GM21381 (cell line): ENCODE data around the gene RPGRIP1.
"Not testable (repeated sequence)": the region's sequence is repeated elsewhere in the genome, so short reads cannot be mapped to it uniquely, and the experiment has no call there.

ENCODE experiments used
- ATAC-seq: cut with Tn5 transposase; IDR thresholded peaks from one replicate; pipeline ENCODE4 v1.9.1; 2021; ENCODE audit warnings: mild to moderate bottlenecking, moderate library complexity; ENCODE audit not compliant: unreplicated experiment

Gene RPGRIP1

DNA sequence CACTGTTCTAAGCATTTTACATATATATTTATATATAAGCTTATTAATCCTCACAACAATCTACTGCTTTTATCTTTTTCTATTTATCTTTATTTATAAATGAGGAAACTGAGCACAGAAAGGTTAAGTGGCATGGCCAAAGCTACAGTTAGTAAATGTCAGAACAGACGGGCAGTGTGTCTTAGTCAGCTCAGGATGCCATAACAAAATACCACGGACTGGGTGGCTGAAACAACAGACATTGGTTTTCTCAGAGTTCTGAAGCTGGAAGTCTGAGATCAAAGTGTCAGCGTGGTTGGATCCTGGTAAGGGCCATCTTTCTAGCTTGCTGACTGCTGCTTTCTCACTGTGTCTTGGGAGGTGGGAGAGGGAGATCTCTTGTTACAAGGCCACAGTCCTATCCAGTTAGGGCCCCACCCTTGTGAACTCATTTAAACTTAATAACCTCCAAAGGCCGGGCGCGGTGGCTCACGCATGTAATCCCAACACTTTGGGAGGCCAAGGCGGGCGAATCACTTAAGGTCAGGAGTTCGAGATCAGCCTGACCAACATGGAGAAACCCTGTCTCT lies 19.8 kb downstream of the RPGRIP1 start:
- no peak for ATAC-seq

DNA sequence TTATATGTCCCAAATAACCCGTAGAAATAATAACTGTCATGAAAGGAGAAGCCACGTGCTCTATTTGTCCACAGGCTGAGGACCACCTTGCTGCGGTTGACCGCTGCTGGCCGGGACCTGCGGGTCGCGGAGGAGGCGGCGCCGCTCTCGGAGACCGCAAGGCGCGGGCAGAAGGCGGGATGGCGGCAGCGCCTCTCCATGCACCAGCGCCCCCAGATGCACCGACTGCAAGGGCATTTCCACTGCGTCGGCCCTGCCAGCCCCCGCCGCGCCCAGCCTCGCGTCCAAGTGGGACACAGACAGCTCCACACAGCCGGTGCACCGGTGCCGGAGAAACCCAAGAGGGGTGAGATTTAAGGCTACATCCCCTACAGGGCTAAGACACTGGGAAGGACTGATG lies 21.0 kb downstream of the RPGRIP1 start:
- ATAC-seq: no peak

DNA sequence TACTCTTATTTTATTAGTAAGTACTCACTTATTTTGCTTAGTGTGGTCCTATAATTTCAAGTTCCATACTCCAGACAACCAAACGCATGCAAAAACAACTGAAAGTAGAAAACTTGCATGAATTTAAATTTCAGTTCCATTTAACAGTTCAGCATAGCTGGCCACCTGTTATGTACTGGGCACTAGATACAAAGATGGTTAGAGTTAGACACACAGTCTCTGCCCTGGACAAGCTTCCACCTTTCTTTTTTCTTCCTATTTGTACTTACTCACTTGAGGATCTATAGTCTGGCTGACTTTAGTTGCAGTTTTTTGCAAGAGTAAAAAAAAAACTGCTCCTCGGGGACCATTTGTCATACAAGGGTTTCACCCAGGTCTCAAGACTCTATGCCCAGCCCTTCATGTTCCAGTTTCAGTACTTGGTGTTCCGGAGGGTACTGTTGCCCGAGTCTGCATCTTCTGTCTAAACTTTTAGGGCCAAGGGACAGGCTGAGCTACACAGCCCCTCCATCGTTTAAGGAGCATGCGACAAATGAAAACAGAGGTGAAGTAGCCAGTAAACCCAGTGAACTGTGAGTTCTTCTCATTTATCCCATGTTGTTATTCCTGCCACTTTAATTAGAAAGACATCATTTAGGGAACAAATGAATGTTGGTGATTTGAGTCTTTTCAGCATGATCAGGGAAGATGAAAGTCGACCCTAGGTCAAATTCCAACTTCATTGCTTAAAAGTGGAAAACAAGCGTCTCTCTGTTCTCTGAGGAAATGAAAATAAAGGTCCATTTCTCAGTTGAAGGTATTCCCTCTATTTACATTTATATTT lies 22.3 kb downstream of the RPGRIP1 start:
- ATAC-seq: no peak

DNA sequence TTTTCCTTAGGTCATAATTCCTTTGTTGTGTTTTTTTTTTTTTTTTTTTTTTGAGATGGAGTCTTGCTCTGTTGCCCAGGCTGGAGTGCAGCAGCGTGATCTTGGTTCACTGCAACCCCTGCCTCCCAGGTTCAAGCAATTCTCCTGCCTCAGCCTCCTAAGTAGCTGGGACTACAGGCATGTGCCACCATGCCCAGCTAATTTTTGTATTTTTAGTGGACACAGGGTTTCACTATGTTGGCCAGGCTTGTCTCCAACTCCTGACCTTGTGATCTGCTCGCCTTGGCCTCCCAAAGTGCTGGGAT lies 22.9 kb downstream of the RPGRIP1 start:
- not testable (repeated sequence) for ATAC-seq

DNA sequence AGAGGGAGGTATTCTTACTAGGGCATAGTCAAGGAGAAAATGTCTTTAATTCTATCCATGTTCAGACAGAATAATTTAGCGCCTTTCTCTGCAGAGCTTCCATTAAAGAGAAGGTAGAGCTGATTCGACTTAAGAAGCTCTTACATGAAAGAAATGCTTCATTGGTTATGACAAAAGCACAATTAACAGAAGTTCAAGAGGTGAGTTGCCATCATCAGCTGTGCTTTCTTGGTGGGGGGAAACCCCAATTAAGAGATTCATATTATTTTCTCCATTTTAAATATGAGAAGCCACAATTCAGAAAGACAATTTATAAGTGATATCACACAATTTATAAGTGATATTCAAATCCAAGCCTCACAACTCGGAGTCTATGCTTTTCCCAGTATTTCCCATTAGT lies 27.8 kb downstream of the RPGRIP1 start:
- ATAC-seq: no peak

DNA sequence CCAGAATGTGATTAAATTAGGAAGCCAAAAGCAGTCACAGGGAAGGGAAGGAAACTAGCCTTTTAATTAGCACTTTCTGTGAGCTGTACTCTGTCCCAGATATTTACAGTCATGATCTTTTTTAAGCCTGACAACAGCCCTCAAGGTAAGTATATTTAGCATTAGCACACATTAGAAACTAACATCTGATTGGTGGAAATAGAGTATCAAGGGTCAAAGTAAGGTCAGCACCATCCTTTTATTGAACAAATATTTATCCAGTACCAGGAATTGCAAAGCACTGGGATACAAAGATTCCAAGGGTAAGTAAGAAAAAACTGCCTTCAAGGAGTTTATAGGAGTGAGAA lies 28.2 kb downstream of the RPGRIP1 start:
- peak; percentile 23 for ATAC-seq

DNA sequence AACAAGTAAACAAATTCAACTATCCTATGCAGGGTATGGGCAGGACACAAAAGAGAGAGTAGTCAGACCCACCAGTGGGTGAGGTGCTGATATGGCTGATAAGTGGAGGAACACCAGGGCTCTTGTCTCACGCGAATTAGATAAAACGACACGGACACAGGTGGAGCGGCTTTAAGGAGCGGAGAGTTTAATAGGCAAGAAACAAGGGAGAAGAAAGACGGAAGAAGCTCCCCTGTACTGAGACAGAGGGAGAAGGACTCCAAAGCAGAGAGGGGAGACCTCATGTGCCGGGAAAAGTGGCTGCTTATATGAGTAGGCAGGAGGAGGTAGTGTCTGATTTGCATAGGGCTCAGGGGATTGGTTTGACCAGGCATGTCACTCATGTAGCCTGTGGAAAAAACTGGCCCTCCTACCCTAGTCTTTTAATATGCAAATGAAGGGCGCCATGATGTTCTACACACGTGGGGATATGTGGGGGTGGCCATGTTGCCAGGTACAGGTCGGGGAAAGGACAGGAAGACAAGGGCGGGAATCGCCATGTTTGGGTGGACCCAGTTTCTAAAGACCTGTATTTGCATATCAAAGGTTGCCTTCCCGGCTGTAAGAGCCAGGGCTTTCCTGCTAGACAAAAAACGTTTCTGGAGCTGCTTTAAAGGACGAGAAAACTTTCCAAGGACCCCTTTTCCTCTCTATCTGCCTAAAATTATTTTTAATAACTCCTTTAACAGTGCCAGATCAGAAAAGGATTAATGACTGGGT lies 28.8 kb downstream of the RPGRIP1 start:
- peak; percentile 70 for ATAC-seq

DNA sequence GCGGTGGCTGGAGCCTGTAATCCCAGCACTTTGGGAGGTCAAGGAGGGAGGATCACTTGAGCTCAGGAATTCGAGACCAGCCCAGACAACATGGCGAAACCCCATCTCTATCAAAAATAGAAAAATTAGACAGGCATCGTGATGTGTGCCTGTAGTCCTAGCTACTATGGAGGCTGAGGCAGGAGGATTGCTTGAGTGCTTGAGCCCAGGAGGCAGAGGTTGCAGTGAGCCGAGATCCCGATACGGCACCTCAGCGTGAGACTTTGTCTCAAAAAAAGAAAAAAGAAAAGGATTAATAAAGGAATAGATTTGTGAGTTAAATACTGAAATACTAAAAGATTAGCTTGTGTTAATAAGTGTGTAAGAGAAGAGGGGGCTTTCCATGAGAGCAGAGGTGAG lies 29.4 kb downstream of the RPGRIP1 start:
- ATAC-seq: no peak

DNA sequence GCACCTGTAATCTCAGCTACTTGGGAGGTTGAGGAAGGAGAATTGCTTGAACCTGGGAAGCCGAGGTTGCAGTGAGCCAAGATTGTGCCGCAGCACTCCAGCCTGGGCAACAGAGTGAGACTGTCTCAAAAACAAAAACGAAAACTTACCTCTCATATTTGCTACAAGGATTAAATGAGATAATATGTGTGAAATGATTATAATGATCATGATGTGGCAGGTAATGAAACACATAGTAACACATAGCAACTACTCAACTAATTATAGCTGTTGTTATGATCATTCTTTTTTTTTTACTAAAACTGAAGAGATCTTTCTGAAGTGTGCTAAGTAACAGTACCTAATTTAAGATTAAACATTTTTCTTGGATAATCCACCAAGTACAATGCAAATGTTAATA lies 30.1 kb downstream of the RPGRIP1 start:
- no peak for ATAC-seq

DNA sequence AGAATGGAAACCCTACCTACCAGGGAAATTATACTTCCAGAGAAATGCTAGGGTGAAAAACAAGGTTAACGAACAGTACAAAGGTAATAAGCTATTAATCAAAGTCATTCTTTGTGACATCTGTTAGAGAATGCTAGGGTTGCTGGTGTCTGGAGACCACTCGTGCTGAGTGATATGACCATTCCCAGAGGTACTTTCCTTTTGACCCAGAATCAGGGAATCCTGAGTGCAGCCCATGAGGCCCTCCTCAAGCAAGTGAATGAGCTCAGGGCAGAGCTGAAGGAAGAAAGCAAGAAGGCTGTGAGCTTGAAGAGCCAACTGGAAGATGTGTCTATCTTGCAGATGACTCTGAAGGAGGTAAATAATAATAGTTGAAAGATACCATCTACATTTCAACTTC lies 31.7 kb downstream of the RPGRIP1 start:
- no peak for ATAC-seq

DNA sequence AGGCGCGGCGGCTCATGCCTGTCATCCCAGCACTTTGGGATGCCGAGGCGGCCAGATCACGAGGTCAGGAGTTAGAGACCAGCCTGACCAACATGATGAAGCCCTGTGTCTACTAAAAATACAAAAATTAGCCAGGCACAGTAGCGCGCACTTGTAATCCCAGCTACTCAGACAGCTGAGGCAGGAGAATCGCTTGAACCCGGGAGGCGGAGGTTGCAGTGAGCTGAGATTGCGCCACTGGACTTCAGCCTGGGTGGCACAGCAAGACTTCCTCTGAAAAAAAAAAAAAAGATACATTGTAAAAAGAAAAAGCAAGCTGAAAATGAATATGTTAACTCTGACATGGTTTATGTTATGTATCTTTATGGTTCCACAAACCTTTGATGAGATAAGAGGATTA lies 33.6 kb downstream of the RPGRIP1 start:
- no peak for ATAC-seq

DNA sequence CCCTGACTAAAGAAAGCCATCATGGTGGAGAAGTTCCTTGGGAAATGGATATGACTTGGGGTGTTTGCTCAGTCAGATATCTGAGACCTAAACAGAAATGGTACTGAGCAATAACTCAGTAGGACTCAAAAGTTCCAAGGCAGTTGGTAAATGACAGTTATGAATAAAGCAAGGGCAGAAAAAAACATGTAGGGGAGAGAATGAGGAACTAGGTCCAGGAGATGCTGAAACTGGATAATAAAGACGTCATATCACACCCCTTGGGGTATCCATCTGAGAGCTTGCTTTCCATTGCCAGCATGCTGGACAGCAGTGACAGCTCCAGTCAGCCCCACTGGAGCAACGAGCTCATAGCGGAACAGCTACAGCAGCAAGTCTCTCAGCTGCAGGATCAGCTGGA lies 37.5 kb downstream of the RPGRIP1 start:
- ATAC-seq: no peak

DNA sequence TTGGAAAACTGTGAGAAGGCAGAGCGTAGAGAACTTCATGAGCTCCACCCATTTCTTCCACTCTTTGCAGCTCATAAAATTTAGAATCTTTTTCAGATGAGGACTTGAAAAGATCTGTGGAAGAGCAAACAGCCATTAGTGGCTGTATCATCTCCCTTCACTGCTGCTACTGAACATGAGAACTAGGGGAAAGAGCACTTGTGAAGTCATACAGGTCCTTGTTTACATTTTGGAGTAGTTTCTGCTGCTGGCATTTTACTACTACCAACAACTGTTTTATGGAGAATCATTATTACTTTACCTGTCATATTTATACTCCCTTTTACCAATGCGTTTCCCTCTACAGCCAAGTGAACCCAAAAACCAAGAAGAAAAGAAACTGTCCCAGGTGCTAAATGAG lies 41.0 kb downstream of the RPGRIP1 start:
- ATAC-seq: no peak

DNA sequence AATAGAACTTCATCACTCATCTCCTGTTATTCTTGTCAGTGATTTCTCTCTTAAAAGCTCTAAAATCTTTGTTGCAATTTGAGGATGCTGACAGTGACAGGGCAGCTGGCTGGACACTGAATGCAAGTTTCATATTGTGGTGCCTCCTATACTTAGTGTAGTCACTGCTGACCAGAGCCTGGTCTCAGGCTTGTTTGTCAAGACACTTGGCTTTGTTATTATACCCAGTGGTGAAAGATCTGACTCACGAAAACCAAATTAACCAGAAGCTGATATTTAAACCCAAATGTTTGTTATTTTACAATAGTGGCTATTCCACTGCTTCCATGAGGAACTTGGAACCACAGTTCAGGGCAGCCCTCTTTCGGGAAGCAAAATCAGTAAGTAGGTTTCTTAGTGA lies 42.8 kb downstream of the RPGRIP1 start:
- no peak for ATAC-seq

DNA sequence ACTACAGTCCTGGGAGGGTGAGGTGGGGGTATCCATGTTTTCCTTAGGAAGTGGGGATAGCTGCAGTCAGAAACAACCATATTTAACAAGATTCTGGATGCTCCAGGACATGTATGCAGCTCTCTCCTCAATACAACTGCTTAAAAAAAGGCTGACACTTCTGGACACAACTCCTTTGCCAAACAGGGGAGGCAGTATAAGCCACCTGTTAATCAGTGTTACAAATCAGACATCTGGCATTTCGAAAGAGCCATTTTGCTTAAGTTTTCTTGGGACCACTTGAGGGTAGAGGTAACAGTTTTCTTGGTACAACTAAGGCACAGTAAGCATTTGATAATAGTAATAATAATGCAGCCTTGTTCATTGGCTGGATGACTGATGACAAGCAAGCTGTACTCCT lies 47.1 kb downstream of the RPGRIP1 start:
- ATAC-seq: no peak
